Left renal pelvis (tissue), 4 donors: ENCODE data around the gene EFL1. TPM values are rescaled to one million over a fixed set of nuclear protein-coding genes. Genes with fewer than 3 reads are reported as not detected.

ENCODE experiments used
- DNase-seq, 4 donors: peaks; one replicate each; pipeline ENCODE4 v3.0.0-alpha.2; 2013; ENCODE audit warnings: low read depth in 4 of 4, low spot score in 3 of 4
- polyA plus RNA-seq, 4 donors: library from polyadenylated mRNA; unstranded; fragments of 120-200 nt; gene quantifications; one replicate each; pipeline ENCODE4 v1.2.1, GENCODE V29; 2013; ENCODE audit not compliant: insufficient read length in 4 of 4

The EFL1 gene
- polyA plus RNA-seq, 4 donors, result 12.6 to 25.0 (median 21.6) TPM

- DNase-seq, result no peak
Observed at GRCh38 chr15:82093774-82094211, 168.7 kb downstream of the EFL1 start.

GRCh38 chr15:82093325-82093724, 169.2 kb downstream of the EFL1 start:
- no peak for DNase-seq

GRCh38 chr15:82091636-82092140, 170.8 kb downstream of the EFL1 start:
- no peak for DNase-seq

GRCh38 chr15:82086243-82086995, 176.1 kb downstream of the EFL1 start:
- no peak for DNase-seq

- DNase-seq, result no peak
Observed at GRCh38 chr15:82081914-82082762, 180.4 kb downstream of the EFL1 start.

- DNase-seq, result no peak
Observed at GRCh38 chr15:82080774-82081173, 181.8 kb downstream of the EFL1 start.

Other genes starting within 250 kb of the EFL1 start
- 10 to 100 TPM; 12.3 to 49.7 (median 19.0) TPM for gene MEX3B, start 216.7 kb downstream of the EFL1 start, polyA plus RNA-seq
- 1 to 10 TPM; 3.3 to 9.8 (median 5.4) TPM for gene SAXO2, start 84 bp upstream of the EFL1 start, polyA plus RNA-seq
- 10 to 100 TPM in 1 of 4 donors, 1 to 10 TPM in 3; 3.0 to 18.7 (median 5.3) TPM for gene GOLGA6L10, start 86.7 kb upstream of the EFL1 start, polyA plus RNA-seq
- gene GOLGA6L9, start 167.1 kb upstream of the EFL1 start, polyA plus RNA-seq, result 10 to 100 TPM in 2 of 4 donors, 1 to 10 TPM in 2; 6.1 to 22.1 (median 9.2) TPM